ENCODE results near the gene ANKDD1A.

Gene ANKDD1A

GRCh38 chr15:64904189-64904588 is 7.5 kb upstream of the ANKDD1A start:
- Histone ChIP-seq H3K27ac (ENCODE audit: low read depth, low read length) (no peak overlapping the region), H3K9me2 (replicated peaks; ENCODE audit: insufficient read depth, low read length) (no peaks in the 10 kb centered on the region), H3K4me2 (ENCODE audit: low read depth, low read length, poor library complexity, severe bottlenecking) (no peak overlapping the region), H3K27me3 (ENCODE audit: low read length) (no peaks in the 10 kb centered on the region), H4K20me1 (ENCODE audit: low read depth, low read length) (no peaks in the 10 kb centered on the region), H3K79me2 (ENCODE audit: insufficient read depth, low read length) (no peaks in the 10 kb centered on the region), H3K9ac (ENCODE audit: low read length) (no peak overlapping the region), H3K9me3 (ENCODE audit: insufficient read depth, low read length) (peaks cover 6% of the 10 kb centered on the region; the same call in 1 of the 2 replicates), H3K4me3 (ENCODE audit: insufficient read depth, low read length, poor library complexity, severe bottlenecking) (no peak overlapping the region), H3F3A (ENCODE audit: insufficient read depth) (no peaks in the 10 kb centered on the region), H3K36me3 (ENCODE audit: low read length) (no peaks in the 10 kb centered on the region), H2AFZ (ENCODE audit: low read depth, low read length, severe bottlenecking) (no peak overlapping the region)
- TF ChIP-seq EZH2phosphoT487 (conservative IDR thresholded peaks at IDR 0.05; ENCODE audit: low read length) (no peak), CTCF (IDR thresholded peaks at IDR 0.05; ENCODE audit: insufficient read depth, low read length, poor library complexity, severe bottlenecking) (no peak)

GRCh38 chr15:64905119-64905831 is 6.4 kb upstream of the ANKDD1A start:
- Histone ChIP-seq H3K79me2 (ENCODE audit: insufficient read depth, low read length) (no peaks in the 10 kb centered on the region), H3F3A (ENCODE audit: insufficient read depth) (no peaks in the 10 kb centered on the region), H3K36me3 (ENCODE audit: low read length) (no peaks in the 10 kb centered on the region), H3K4me2 (ENCODE audit: low read depth, low read length, poor library complexity, severe bottlenecking) (peak overlapping the region; percentile 40), H3K27ac (ENCODE audit: low read depth, low read length) (no peak overlapping the region), H4K20me1 (ENCODE audit: low read depth, low read length) (no peaks in the 10 kb centered on the region), H3K9ac (ENCODE audit: low read length) (peak overlapping the region; percentile 31; the same call in 1 of the 2 replicates), H3K9me2 (replicated peaks; ENCODE audit: insufficient read depth, low read length) (no peaks in the 10 kb centered on the region), H3K9me3 (ENCODE audit: insufficient read depth, low read length) (peaks cover 6% of the 10 kb centered on the region; the same call in 1 of the 2 replicates), H3K4me3 (ENCODE audit: insufficient read depth, low read length, poor library complexity, severe bottlenecking) (no peak overlapping the region), H2AFZ (ENCODE audit: low read depth, low read length, severe bottlenecking) (peak overlapping the region; percentile 89), H3K27me3 (ENCODE audit: low read length) (no peaks in the 10 kb centered on the region)
- TF ChIP-seq CTCF (IDR thresholded peaks at IDR 0.05; ENCODE audit: insufficient read depth, low read length, poor library complexity, severe bottlenecking) (peak; percentile 76), EZH2phosphoT487 (conservative IDR thresholded peaks at IDR 0.05; ENCODE audit: low read length) (no peak)

- H3K4me2 ChIP-seq (ENCODE audit: low read depth, low read length, poor library complexity, severe bottlenecking) = no peak overlapping the region
- no peaks in the 10 kb centered on the region for H3K9me2 ChIP-seq (replicated peaks; ENCODE audit: insufficient read depth, low read length)
- H2AFZ ChIP-seq (ENCODE audit: low read depth, low read length, severe bottlenecking) = no peak overlapping the region
- H3K36me3 ChIP-seq (ENCODE audit: low read length) = no peaks in the 10 kb centered on the region
- H3K27me3 ChIP-seq (ENCODE audit: low read length) = no peaks in the 10 kb centered on the region
- H3K27ac ChIP-seq (ENCODE audit: low read depth, low read length) = no peak overlapping the region
- no peak for TF ChIP-seq CTCF (IDR thresholded peaks at IDR 0.05; ENCODE audit: insufficient read depth, low read length, poor library complexity, severe bottlenecking)
- no peak for TF ChIP-seq EZH2phosphoT487 (conservative IDR thresholded peaks at IDR 0.05; ENCODE audit: low read length)
- H3K9me3 ChIP-seq (ENCODE audit: insufficient read depth, low read length) = peaks cover 2% of the 10 kb centered on the region; the same call in 1 of the 2 replicates
- H3K9ac ChIP-seq (ENCODE audit: low read length) = no peak overlapping the region
- H4K20me1 ChIP-seq (ENCODE audit: low read depth, low read length) = no peaks in the 10 kb centered on the region
- H3K4me3 ChIP-seq (ENCODE audit: insufficient read depth, low read length, poor library complexity, severe bottlenecking) = no peak overlapping the region
- no peaks in the 10 kb centered on the region for H3K79me2 ChIP-seq (ENCODE audit: insufficient read depth, low read length)
- H3F3A ChIP-seq (ENCODE audit: insufficient read depth) = 0 out of 2 replicates have a peak, but pooled peaks cover 2% of the 10 kb centered on the region
Measured at GRCh38 chr15:64905941-64906340, 5.8 kb upstream of the ANKDD1A start.
